SK-N-SH treated with all-trans-retinoic acid at 6 μM for 48 hours (cell line): ENCODE data around the gene PIK3R1.
A peak's percentile ranks its signal among the peaks of the same experiment; 100 is the strongest.

Source experiments
- ATAC-seq: fragments of 200-7000 bp; cut with Tn5 transposase; 3 replicates; pipeline ENCODE4 v1.9.1; 2020; ENCODE audit warnings: mild to moderate bottlenecking, moderate library complexity
- ARNTL ChIP-seq: fragments of 450-650 bp; formaldehyde crosslinking; IDR thresholded peaks from 2 replicates; pipeline ENCODE4 v1.5.0; 2020; ENCODE audit warnings: low read depth, mild to moderate bottlenecking, moderate library complexity, borderline replicate concordance
- BACH2 ChIP-seq: fragments of 250-450 bp; sonication (Bioruptor Pico); IDR thresholded peaks from 2 replicates; pipeline ENCODE4 v1.9.0; 2021; ENCODE audit warnings: mild to moderate bottlenecking, borderline replicate concordance
- CREB5 ChIP-seq: fragments of 250-450 bp; sonication (Bioruptor Pico); IDR thresholded peaks from 2 replicates; pipeline ENCODE4 v1.5.1; 2020; ENCODE audit warnings: low read depth, mild to moderate bottlenecking, moderate library complexity
- CSRNP3 ChIP-seq: fragments of 250-450 bp; sonication (Bioruptor Pico); IDR thresholded peaks from 2 replicates; pipeline ENCODE4 v1.5.1; 2021; ENCODE audit warnings: mild to moderate bottlenecking, moderate library complexity
- ESRRG ChIP-seq: fragments of 250-450 bp; sonication (Bioruptor Pico); IDR thresholded peaks from 2 replicates; pipeline ENCODE4 v1.6.1; 2021; ENCODE audit warnings: mild to moderate bottlenecking
- GLIS3 ChIP-seq: fragments of 250-450 bp; sonication (Bioruptor Pico); IDR thresholded peaks from 2 replicates; pipeline ENCODE4 v1.5.0; 2020; ENCODE audit warnings: mild to moderate bottlenecking, moderate library complexity
- OSR1 ChIP-seq: fragments of 250-450 bp; sonication (Bioruptor Pico); IDR thresholded peaks from 2 replicates; pipeline ENCODE4 v1.8.0; 2022; ENCODE audit warnings: moderate library complexity, mild to moderate bottlenecking, inconsistent platforms
- PPARA ChIP-seq: fragments of 250-450 bp; sonication (Bioruptor Pico); IDR thresholded peaks from 2 replicates; pipeline ENCODE4 v1.5.0; 2020; ENCODE audit warnings: mild to moderate bottlenecking, borderline replicate concordance
- RARB ChIP-seq: fragments of 250-450 bp; sonication (Bioruptor Pico); IDR thresholded peaks from 2 replicates; pipeline ENCODE4 v1.8.0; 2021; ENCODE audit warnings: mild to moderate bottlenecking, moderate library complexity
- TCF4 ChIP-seq: fragments of 250-450 bp; sonication (Bioruptor Pico); IDR thresholded peaks from 2 replicates; pipeline ENCODE4 v1.8.0; 2021; ENCODE audit warnings: mild to moderate bottlenecking, moderate library complexity, borderline replicate concordance
- TOX ChIP-seq: fragments of 250-450 bp; sonication (Bioruptor Pico); IDR thresholded peaks from 2 replicates; pipeline ENCODE4 v1.8.0; 2021; ENCODE audit warnings: mild to moderate bottlenecking, moderate library complexity, borderline replicate concordance
- TSHZ2 ChIP-seq: fragments of 250-450 bp; sonication (Bioruptor Pico); IDR thresholded peaks from 2 replicates; pipeline ENCODE4 v1.5.0; 2020; ENCODE audit warnings: mild to moderate bottlenecking, moderate library complexity
- ZC3H10 ChIP-seq: fragments of 250-450 bp; sonication (Bioruptor Pico); IDR thresholded peaks from 2 replicates; pipeline ENCODE4 v1.5.1; 2021; ENCODE audit warnings: mild to moderate bottlenecking, moderate library complexity
- ZFP3 ChIP-seq: fragments of 250-450 bp; sonication (Bioruptor Pico); IDR thresholded peaks from 2 replicates; pipeline ENCODE4 v1.5.0; 2020; ENCODE audit warnings: mild to moderate bottlenecking, moderate library complexity
- ZFP30 ChIP-seq: fragments of 450-650 bp; formaldehyde crosslinking; IDR thresholded peaks from 2 replicates; pipeline ENCODE4 v1.5.0; 2022; ENCODE audit warnings: mild to moderate bottlenecking, moderate library complexity
- ZNF565 ChIP-seq: fragments of 450-650 bp; formaldehyde crosslinking; conservative IDR thresholded peaks from 2 replicates; pipeline ENCODE4 v1.5.0; 2020; ENCODE audit warnings: low read depth, mild to moderate bottlenecking, moderate library complexity
- ZNF70 ChIP-seq: fragments of 450-650 bp; formaldehyde crosslinking; IDR thresholded peaks from 2 replicates; pipeline ENCODE4 v1.5.0; 2020; ENCODE audit warnings: mild to moderate bottlenecking, moderate library complexity
- TF ChIP-seq, protein P1 (sequence below): fragments of 250-450 bp; sonication (Bioruptor Pico); IDR thresholded peaks from 2 replicates; pipeline ENCODE4 v1.8.0; 2020; ENCODE audit warnings: mild to moderate bottlenecking, moderate library complexity, borderline replicate concordance
- TF ChIP-seq, protein P2 (sequence below): fragments of 250-450 bp; sonication (Bioruptor Pico); IDR thresholded peaks from 2 replicates; pipeline ENCODE4 v1.8.0; 2021; ENCODE audit warnings: low read depth, mild to moderate bottlenecking, moderate library complexity, borderline replicate concordance

PIK3R1 gene

GRCh38 chr5:68223904-68224303 lies 8.3 kb downstream of the PIK3R1 start:
- TF ChIP-seq TCF4 (CRISPR knock-in tag): no peak
- no peak for TF ChIP-seq ZC3H10 (CRISPR knock-in tag)
- TF ChIP-seq RARB: no peak
- TF ChIP-seq PPARA: no peak
- no peak for TF ChIP-seq ZFP3 (CRISPR knock-in tag)
- no peak for TF ChIP-seq ZNF565 (CRISPR knock-in tag)
- no peak for ATAC-seq

DNA sequence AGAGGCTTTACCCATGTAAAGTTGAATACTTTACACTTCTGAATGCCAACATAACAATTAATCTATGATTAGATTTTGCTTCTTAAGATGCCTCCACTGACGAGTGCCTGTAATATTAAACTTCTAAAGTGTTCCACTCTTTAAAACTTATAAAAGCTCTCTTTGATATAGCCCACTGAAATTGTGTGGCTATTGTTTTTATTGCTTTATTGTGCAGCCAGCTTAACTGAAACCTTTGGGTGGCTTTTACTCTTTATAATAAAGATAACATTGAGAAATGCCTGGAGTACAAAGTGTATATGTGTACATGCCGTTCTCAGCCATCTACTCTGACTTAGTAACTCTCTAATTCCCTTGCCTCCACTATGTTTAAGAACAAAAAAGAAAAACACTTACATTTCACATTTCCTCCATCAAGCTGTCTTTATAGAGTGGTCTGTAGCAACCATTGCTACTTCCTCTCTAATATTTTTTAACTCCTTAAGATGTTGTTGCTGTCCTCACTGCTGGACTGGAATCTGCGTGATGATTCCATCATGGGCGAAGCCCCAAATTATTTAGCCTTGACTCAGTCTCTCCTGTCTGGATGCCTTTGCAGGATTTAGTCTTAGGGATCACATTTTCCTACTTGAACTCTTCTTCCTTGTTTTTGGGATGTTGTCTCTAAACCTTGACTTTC lies 9.1 kb downstream of the PIK3R1 start:
- ATAC-seq: no peak
- TF ChIP-seq ZFP3 (CRISPR knock-in tag): no peak
- TF ChIP-seq ZFP30 (CRISPR knock-in tag): no peak
- TF ChIP-seq ZNF565 (CRISPR knock-in tag): no peak
- TF ChIP-seq, protein P1, sequence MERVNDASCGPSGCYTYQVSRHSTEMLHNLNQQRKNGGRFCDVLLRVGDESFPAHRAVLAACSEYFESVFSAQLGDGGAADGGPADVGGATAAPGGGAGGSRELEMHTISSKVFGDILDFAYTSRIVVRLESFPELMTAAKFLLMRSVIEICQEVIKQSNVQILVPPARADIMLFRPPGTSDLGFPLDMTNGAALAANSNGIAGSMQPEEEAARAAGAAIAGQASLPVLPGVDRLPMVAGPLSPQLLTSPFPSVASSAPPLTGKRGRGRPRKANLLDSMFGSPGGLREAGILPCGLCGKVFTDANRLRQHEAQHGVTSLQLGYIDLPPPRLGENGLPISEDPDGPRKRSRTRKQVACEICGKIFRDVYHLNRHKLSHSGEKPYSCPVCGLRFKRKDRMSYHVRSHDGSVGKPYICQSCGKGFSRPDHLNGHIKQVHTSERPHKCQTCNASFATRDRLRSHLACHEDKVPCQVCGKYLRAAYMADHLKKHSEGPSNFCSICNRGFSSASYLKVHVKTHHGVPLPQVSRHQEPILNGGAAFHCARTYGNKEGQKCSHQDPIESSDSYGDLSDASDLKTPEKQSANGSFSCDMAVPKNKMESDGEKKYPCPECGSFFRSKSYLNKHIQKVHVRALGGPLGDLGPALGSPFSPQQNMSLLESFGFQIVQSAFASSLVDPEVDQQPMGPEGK (CRISPR knock-in tag): no peak
- no peak for TF ChIP-seq CSRNP3 (CRISPR knock-in tag)
- no peak for TF ChIP-seq ZNF70 (CRISPR knock-in tag)
- no peak for TF ChIP-seq TCF4 (CRISPR knock-in tag)
- no peak for TF ChIP-seq GLIS3 (CRISPR knock-in tag)
- no peak for TF ChIP-seq ESRRG (CRISPR knock-in tag)
- TF ChIP-seq, protein P2, sequence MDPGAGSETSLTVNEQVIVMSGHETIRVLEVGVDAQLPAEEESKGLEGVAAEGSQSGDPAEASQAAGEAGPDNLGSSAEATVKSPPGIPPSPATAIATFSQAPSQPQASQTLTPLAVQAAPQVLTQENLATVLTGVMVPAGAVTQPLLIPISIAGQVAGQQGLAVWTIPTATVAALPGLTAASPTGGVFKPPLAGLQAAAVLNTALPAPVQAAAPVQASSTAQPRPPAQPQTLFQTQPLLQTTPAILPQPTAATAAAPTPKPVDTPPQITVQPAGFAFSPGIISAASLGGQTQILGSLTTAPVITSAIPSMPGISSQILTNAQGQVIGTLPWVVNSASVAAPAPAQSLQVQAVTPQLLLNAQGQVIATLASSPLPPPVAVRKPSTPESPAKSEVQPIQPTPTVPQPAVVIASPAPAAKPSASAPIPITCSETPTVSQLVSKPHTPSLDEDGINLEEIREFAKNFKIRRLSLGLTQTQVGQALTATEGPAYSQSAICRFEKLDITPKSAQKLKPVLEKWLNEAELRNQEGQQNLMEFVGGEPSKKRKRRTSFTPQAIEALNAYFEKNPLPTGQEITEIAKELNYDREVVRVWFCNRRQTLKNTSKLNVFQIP (CRISPR knock-in tag): no peak
- TF ChIP-seq ARNTL (CRISPR knock-in tag): no peak

DNA sequence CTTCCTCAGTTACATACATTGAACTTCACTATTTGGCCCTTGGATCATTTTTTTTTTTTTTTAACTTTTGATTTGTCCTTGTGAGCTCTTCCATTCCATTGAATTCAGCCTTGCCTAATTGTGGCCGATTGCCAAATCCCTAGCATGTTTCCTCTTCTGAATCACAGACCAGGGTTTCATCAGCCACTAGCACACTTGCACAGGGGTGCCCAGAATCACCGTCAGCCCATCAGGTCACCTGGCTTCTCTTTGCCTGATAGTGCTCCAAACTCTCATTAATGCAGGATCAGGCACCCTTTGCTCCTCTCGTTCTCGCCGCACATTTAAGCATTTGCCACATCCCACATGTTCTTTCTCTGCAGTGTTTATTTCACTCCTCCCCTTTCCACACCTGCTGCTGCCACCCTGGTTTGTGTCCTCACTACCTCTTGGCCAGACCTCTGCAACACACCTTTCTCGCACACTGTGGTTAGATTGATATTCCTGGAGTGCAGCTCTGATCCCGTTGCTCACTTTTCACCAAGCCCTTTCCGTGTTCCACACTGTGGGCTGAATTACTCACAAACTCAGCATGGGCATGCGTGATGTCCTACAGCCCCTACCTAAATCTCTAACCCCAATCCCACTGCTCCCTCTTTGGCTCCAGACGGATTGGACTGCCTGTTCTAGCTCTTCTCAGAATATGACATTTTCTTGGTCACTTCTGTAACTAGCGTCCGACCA lies 9.8 kb downstream of the PIK3R1 start:
- peak; percentile 56 for ATAC-seq
- TF ChIP-seq TSHZ2 (no peak), BACH2 (CRISPR knock-in tag) (no peak), TOX (CRISPR knock-in tag) (no peak), CREB5 (CRISPR knock-in tag) (no peak), ZNF70 (CRISPR knock-in tag) (no peak), ZNF565 (CRISPR knock-in tag) (no peak), GLIS3 (CRISPR knock-in tag) (no peak), OSR1 (CRISPR knock-in tag) (no peak), ZFP30 (CRISPR knock-in tag) (no peak), ZFP3 (CRISPR knock-in tag) (no peak), ESRRG (CRISPR knock-in tag) (no peak), TCF4 (CRISPR knock-in tag) (no peak)
- TF ChIP-seq, protein P2 (CRISPR knock-in tag): no peak
